B cell (primary cell): Measurements from ENCODE around the gene KLHL7.

Source experiments
- EZH2 ChIP-seq: IDR thresholded peaks from 2 replicates; pipeline ENCODE4 v1.6.1; 2012; ENCODE audit warnings: borderline replicate concordance, low read depth, mild to moderate bottlenecking, moderate library complexity, low read length; ENCODE audit not compliant: insufficient read depth, poor library complexity, severe bottlenecking
- TF ChIP-seq, protein P1 (sequence below): fragments of 200-600 bp; IDR thresholded peaks from one replicate; pipeline ENCODE4 v1.8.0; 2022; ENCODE audit warnings: antibody characterized with exemption, mild to moderate bottlenecking

DNA sequence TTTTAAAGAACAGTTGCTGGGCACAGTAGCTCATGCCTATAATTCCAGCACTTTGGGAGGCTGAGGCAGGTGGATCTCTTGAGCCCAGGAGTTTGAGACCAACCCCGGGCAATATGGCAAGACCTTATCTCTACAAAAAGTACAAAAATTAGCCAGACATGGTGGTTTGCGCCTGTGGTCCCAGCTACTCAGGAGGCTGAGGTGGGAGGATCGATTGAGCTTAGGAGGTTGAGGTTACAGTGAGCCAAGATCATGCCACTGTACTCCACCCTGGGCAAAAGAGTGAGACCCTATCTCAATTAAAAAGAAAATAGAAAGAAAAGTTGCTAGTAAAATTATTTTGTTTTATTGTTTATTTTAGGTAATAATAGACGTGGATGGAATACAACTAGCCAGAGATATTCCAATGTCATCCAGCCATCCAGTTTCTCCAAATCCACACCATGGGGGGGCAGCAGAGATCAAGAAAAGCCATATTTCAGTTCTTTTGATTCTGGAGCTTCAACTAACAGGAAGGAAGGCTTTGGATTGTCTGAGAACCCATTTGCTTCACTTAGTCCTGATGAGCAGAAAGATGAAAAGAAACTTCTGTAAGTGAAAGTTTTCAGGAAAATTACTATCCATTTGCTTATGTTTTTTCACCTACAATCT is 79.2 kb downstream of the KLHL7 start:
- TF ChIP-seq, protein P1, sequence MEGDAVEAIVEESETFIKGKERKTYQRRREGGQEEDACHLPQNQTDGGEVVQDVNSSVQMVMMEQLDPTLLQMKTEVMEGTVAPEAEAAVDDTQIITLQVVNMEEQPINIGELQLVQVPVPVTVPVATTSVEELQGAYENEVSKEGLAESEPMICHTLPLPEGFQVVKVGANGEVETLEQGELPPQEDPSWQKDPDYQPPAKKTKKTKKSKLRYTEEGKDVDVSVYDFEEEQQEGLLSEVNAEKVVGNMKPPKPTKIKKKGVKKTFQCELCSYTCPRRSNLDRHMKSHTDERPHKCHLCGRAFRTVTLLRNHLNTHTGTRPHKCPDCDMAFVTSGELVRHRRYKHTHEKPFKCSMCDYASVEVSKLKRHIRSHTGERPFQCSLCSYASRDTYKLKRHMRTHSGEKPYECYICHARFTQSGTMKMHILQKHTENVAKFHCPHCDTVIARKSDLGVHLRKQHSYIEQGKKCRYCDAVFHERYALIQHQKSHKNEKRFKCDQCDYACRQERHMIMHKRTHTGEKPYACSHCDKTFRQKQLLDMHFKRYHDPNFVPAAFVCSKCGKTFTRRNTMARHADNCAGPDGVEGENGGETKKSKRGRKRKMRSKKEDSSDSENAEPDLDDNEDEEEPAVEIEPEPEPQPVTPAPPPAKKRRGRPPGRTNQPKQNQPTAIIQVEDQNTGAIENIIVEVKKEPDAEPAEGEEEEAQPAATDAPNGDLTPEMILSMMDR, result no peak
- no peak for TF ChIP-seq EZH2
